NCI-H82 treated with DMSO at 0.1 percent for 48 hours (cell line): ENCODE data around the gene OPA1.
A peak's percentile ranks its signal among the peaks of the same experiment; 100 is the strongest.

ENCODE experiments used
- DNase-seq: peaks from one replicate; lab custom pipeline; 2025; ENCODE audit not compliant: unreplicated experiment; lab: John Stamatoyannopoulos, UW

OPA1 gene

DNA sequence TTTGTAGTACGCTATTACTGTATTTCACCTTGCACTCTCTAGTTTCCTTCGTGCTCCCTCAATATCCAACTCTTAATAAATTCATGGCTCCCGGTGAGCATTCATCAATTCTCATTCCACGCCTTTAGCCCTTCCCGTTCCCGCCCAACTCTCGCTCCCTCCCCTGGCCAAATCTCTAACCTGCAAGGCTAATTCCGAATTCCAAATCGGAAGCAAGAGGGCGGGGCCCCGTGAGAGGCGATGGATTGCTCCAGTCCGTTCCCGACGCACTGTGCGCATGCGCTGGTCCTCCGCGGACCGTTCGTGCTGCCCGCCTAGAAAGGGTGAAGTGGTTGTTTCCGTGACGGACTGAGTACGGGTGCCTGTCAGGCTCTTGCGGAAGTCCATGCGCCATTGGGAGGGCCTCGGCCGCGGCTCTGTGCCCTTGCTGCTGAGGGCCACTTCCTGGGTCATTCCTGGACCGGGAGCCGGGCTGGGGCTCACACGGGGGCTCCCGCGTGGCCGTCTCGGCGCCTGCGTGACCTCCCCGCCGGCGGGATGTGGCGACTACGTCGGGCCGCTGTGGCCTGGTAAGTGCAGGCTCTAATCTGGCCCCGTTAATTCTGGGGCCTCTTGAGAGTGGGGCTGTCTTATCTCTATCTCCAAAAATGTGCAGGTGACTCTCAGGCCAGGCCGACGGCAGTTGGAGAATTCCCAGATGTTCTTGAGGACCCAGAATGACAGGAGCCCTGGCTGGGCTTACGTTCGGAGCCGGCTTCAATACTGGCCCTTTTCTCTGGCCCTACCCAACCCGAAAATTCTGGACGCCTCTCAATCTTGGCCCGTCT, at the start of gene OPA1:
Gene OPA1 (plus strand): TSS at position 368 of the 827 bp plus-strand sequence. CDS start 170 bp downstream, at position 538.
- DNase-seq = peak; percentile 97

GRCh38 chr3:193544289-193544688, 48.7 kb upstream of the OPA1 start:
- DNase-seq = peak; percentile 63

GRCh38 chr3:193545304-193545703, 47.7 kb upstream of the OPA1 start:
- DNase-seq = no peak

DNA sequence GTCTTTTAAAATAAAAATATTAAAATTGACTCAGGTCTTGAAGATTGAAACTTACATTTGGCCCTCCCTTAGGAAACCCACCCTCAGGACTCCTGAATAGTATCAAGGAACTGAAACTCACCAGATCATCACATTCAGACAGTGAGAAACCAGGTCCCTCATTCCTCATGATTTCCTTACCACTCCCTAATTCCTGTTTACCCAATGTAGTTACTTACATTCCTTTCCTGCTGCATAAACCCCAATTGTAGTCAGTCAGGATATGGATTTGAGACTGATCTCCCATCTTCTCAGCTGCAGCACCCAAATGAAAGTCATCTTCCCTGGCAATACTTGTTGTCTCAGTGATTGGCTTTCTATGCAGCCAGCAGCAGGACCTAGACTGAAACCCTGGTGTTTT, 46.9 kb upstream of the OPA1 start:
- DNase-seq = no peak

- no peak for DNase-seq
Observed at GRCh38 chr3:193548406-193548805, 44.6 kb upstream of the OPA1 start.

DNA sequence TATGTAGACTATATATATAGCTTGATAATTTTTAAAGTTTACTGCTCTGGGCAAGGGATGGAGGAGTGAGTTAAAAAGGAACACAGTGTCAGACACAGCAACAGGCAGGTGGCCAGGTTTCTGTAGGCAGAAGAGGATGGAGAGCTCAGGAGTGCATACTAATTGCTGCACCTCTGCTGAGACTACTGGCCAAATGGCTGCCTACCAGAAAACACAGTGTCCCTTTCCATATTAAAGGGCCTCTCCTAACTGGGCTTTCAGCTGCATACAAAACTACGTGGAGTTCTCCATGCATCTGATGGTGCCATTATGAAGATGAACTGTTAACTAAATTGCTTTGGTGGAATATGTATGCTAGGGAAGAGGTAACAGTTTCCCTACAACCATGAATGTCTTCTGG, 40.1 kb upstream of the OPA1 start:
- DNase-seq = no peak

DNA sequence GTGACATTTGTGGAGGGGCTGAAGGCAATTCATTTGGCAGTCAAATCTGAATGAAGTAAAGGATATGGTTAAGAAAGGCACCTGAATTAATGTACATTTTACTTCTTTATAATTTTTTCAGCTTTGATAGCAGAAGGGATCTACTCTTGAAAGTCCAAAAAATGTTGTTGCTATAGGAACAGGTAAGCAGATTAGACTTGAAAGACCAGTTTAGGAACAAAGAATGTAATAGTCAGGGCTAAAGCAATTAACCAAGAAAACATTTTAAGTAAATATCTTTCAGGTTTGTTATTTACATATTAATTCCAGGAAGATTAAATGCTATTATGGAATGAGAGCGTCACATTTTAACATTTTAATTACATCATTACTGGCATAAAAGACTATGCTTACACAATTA, 39.4 kb upstream of the OPA1 start:
- no peak for DNase-seq

GRCh38 chr3:193554811-193555210, 38.2 kb upstream of the OPA1 start, which contains the start of gene ATP13A4:
ATP13A4 (minus strand) TSS chr3:193554895; CDS start chr3:193554799, 96 bp downstream.
- no peak for DNase-seq

DNA sequence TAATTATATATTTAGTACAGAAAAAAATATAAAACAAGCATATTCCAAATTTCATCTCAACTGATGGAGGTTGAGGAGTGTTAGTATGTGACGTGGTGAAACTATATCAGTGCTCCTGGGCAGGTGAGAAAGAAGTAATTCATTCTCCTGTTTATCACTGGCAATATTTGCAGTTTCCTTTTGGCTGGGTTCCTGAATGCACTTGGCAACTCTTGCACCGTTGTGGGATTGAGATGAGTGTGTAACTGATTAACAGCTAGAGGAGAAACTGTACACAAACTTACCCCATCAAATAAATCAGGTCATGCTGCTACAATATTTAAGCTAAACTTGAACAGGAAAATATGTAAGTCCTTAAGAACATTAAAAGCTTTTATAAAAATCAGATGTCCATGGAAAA, 36.2 kb upstream of the OPA1 start:
- no peak for DNase-seq

DNA sequence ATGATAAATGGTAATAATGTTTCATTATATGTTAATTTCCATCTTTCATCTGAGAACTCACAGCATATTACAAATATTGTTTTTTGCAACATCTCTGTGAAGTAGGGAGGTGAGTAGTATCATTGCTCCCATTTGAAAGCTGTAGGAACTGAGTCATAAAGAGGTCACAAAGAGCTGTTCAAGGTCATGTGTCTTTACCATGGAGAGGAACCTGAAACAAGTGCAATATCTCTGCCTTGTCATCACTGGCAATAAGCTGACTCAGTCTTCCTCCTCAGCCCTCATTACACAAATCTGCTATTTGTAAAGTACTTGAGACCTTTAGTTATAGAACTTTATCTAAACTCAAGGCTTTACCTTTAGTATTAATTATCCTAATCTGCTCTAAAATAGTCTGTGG, 33.9 kb upstream of the OPA1 start:
- no peak for DNase-seq

- no peak for DNase-seq
Observed at GRCh38 chr3:193560091-193560490, 32.9 kb upstream of the OPA1 start.

- no peak for DNase-seq
Observed at GRCh38 chr3:193560870-193561269, 32.1 kb upstream of the OPA1 start.

DNA sequence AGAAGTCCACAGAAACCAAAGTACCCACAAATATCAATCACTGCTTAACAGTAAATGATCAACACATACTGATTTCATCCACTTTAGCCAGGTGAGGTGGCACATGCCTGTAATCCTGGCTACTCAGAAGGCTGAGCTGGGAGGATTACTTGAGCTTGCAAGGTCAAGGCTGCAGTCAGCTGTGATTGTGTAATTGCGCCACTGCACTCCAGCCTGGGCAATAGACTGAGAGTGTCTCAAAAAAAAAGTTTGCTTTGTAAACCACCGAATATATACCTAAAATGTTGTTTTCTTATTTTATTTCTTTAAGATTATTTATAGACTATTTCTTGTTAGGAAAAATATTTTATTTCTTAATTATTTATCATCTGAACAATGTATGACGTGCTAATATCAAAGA, 29.6 kb upstream of the OPA1 start:
- no peak for DNase-seq

DNA sequence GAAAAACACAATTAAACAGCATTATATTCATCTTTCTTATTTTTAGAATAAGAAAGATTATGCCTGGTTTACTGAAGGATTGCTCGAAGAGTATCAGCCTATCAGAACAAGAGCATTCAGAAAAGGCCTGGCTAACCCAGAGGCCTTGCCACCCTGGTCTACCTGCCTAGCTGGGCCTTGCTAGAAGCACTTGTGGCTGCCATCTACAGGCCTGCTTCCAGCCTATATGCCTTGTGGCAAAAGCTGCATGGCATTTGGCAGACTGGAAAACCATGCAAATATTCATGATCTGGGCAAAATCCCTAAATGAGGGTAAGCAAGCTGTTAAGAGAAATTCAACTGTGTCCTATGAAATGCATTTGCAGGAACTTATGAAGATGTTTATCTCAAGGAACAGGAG, 29.0 kb upstream of the OPA1 start:
- DNase-seq = no peak

DNA sequence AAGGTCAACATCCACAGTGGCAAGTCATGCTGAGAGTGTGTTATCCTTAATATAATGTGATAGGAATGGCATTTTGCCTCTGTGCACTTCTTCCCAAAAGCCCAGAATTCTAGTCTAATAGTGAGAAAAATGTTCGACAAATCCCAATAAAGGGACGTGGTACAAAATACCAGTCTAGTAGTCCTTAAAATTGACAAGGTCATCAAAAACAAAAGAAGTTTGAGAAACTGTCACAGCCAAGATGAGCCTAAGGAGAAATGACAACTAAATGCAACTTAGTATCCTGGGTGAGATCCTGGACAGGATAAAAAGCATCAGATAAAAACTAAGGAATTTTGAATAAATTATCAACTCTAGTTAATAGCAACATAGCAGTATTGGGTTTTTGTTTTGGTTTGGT, 23.9 kb upstream of the OPA1 start:
- DNase-seq = no peak

- DNase-seq = peak; percentile 81
Observed at GRCh38 chr3:193572426-193572908, 20.5 kb upstream of the OPA1 start.

DNA sequence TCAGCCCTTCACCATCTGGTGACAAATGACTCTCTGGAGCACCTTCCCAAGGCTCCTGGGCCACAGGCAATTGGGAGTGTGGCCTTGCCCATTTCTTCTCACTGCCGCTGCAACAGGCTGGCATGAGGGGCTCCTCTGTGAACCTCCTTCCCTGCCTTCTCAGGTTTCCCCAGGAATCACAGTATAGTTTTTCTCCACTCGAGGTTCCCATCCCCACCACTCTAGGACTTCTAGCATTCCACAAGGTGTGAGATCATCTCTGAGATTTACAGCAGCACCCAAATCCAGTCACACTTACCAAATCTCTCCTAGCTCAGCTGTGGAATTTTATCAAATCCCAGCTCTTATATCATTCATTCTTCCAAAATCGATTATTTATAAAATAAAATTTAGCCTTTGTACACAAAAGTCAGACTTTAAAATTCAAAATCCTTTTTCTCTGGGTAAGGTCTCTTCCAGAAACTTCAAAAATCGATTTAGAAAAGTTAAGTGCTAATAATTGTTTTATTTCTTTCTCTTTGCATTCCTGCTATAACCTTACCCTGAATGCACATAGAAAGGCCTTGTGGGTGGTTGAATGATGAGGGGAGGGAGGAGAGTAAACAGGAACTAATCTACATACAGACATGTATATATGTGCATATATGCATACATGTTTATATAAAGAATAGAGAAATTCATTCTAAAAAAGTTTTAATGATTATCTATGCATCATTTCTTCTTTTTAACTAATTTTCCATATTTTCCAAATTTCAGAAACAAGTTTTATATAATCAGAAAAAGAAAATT, 19.4 kb upstream of the OPA1 start:
- DNase-seq = no peak

- no peak for DNase-seq
Observed at GRCh38 chr3:193574488-193575070, 18.4 kb upstream of the OPA1 start.

- no peak for DNase-seq
Observed at GRCh38 chr3:193585530-193585929, 7.5 kb upstream of the OPA1 start.

DNA sequence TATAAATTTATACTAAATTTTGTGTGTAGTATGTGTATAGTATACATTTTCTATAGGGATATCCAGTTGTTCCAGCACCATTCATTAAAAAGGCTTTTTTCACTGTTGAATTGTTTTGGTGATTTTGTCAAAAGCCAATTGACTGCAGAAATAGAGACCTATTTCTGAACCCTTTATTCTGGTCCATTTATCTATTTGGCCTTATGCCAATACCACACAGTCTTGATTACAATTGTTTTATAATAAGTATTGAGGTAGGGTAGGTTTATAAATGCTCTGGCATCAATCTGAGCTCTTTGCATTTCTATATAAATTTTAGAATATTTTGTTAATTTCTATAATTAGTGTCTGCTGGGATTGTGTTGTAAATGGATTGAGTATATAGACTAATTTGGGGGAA, 6.5 kb upstream of the OPA1 start:
- DNase-seq = no peak

DNA sequence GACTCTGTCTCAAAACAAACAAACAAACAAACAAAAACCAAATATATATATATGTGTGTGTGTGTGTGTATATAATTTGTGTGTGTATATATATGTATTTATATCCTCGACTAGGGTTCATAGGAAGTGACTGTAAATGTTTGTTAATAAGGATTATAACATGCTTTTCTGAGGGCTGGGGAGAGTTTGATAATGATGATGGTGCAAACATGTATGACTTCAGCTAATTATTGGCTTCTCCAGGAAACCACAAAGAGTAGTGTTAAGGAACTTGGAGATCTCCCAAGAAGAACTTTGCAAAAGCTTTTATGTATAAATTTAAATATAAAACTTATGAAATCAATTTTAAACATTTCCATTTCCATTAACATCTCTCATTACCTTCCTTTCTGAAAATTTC, 3.9 kb upstream of the OPA1 start:
- DNase-seq = no peak

GRCh38 chr3:193589616-193590015, 3.4 kb upstream of the OPA1 start:
- DNase-seq = no peak
